GM21360 (cell line): ENCODE data around the gene IRF2BP1.
"Not testable (repeated sequence)": the region's sequence is repeated elsewhere in the genome, so short reads cannot be mapped to it uniquely, and the experiment has no call there.

Experiments used
- ATAC-seq: cut with Tn5 transposase; IDR thresholded peaks from one replicate; pipeline ENCODE4 v1.9.1; 2021; ENCODE audit warnings: mild to moderate bottlenecking, moderate library complexity; ENCODE audit not compliant: unreplicated experiment

The IRF2BP1 gene

GRCh38 chr19:45882652-45883585 is 3.0 kb downstream of the IRF2BP1 start:
- ATAC-seq, result no peak

DNA sequence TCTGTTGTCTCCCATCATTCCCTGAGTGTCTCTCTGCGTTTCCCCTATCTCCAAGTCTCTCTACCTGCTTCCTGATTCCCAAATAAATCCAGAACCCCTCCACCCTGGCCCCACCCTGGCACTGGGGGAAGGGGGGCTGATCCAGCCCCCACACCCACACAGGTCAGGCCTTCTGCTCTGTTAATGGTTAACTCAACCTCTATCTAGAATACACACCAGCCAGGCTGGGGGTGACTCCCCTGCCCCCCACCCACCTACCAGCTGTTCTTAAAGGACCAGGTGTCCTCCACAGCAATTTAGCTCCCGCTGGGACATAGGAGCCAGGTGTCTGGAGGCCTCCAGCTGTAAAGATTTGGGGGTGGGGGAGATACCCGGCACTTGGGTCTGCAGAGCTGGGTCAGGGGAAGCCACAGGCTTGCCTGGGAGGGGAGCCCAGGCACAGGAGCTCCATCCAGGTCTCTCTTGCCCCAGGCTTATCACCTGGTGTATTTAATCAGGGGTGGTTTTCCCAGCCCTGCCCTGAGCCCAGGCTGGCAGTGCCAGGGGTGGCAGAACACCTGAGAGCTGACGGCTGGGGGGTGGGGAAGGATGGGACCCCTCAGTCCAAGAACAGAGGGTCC is 3.9 kb downstream of the IRF2BP1 start:
- ATAC-seq, result no peak

- ATAC-seq, result no peak
Observed at GRCh38 chr19:45881082-45881908, 4.6 kb downstream of the IRF2BP1 start.

DNA sequence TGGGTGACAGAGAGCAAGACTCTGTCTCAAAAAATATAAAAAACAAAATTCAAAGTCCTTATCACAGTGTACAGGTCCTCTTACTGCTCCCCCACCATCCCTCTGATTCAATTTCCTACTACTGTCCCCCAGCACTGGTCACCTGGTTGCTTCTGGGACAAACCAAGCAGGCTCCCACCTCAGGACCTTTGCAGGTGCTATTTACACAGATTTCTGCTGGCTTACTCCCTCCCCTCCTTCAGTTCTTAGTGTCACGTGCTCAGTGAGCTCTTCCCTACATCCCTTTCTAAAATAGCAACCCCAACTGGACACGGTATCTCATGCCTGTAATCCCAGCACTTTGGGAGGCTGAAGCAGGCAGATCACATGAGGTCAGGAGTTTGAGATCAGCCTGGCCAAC is 6.0 kb downstream of the IRF2BP1 start:
- no peak for ATAC-seq

DNA sequence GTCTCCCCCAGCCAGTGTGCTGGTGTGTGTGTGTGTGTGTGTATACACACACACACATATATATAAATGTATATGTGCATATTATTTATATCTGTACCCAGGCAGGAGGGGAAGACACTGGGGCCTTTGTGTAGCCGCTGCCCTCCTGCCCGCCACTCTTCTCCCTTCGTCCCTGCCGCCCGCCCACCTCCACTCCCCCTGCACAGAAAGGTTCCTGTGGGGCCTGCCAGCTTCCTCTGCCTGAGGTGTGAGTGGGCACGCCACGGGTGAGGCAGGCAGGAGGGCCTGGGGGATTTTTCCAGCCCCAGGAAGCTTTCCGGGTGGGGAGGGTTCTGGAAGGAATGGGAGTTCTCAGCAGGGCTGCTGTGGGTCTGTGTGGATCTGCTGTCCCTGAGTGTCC is 6.9 kb downstream of the IRF2BP1 start:
- no peak for ATAC-seq

- no peak for ATAC-seq
Observed at GRCh38 chr19:45878043-45878794, 7.7 kb downstream of the IRF2BP1 start.

DNA sequence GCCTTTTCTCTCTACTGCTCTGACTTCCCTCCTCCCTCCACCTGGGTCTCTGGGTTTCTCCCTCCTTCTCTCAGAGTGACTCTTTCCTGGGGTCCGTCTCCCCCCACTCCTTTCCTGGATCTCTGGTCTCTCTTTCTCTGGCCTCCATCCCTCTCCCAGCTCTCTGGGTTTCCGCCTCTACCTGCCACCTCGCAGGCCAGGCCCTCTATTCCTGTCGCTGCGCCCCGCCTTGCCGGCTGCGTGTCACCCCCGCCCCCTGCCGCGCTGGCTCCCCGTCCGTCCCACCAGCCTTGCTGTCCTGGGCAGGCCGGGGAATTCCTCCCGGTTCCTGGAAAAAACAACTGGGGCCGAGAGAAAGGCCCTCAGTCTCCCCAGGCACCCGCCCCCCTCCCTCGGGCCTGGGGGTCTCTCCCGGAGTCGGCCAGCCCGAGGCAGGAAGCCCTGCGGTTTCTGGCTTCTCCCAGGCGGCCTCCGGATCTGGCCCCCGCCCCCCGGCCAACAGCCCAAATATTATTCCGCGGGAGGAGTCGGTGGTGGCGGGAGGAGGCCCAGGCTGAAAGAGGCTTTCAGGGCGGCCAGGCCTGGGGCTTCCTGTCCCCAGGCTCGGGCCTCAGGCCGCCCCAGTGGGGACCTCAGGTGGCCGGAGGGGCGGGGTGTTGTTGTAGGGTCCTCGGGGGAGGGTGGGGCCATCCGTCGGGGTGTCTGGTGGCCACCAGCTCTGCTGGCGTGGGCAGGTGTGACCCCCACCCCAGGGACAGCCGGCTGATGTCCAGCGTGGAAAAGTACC is 9.3 kb downstream of the IRF2BP1 start:
- no peak for ATAC-seq

DNA sequence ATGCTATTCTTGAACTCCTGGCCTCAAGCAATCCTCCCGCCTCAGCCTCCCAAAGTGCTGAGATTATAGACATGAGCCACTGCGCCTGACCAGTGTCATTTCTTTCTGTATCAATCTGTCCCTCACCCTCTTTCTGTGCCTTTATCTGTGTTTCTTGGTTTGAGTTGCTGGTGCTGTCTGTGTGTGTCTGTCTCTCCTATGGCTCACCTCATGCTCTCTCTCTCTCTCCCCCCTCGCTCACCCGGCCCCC is 9.9 kb downstream of the IRF2BP1 start:
- ATAC-seq, result no peak

DNA sequence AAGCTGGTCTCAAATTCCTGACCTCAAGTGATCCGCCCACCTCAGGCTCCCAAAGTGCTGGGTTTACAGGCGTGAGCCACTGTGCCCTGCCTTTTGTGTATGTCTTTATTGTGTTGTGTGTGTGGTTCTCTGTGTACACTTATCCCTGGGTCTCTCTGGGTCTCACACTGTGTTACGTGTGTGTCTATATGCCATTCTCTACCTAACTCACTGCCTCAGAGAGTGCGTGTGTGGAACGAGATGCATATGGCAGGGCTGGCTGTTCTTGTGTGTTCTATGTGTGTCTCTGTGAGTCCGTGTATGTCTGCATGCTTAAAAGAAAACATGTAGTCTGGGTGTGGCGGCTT is 11.3 kb downstream of the IRF2BP1 start:
- ATAC-seq, result no peak

- no peak for ATAC-seq
Observed at GRCh38 chr19:45873219-45873772, 12.6 kb downstream of the IRF2BP1 start.

DNA sequence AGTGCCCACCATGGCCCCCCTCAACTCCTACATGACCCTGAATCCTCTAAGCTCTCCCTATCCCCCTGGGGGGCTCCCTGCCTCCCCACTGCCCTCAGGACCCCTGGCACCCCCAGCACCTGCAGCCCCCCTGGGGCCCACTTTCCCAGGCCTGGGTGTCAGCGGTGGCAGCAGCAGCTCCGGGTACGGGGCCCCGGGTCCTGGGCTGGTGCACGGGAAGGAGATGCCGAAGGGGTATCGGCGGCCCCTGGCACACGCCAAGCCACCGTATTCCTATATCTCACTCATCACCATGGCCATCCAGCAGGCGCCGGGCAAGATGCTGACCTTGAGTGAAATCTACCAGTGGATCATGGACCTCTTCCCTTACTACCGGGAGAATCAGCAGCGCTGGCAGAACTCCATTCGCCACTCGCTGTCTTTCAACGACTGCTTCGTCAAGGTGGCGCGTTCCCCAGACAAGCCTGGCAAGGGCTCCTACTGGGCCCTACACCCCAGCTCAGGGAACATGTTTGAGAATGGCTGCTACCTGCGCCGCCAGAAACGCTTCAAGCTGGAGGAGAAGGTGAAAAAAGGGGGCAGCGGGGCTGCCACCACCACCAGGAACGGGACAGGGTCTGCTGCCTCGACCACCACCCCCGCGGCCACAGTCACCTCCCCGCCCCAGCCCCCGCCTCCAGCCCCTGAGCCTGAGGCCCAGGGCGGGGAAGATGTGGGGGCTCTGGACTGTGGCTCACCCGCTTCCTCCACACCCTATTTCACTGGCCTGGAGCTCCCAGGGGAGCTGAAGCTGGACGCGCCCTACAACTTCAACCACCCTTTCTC is 13.6 kb downstream of the IRF2BP1 start:
- no peak for ATAC-seq

DNA sequence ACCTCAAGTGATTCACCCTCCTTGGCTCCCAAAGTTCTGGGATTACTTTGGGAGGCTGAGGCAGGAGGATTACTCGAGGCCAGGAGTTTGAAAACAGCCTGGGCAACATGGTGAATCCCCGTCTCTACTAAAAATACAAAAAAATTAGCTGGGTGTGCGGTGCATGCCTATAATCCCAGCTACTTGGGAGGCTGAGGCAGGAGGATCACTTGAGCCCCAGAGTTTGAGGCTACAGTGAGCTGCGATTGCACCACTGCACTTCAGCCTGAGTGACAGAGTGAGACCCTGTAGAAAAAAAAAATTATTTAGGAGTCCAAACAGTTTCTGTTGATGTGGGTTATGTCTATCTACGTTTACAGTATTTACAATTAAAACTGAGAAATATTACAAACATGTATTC is 15.1 kb downstream of the IRF2BP1 start:
- no peak for ATAC-seq

GRCh38 chr19:45867241-45867640 is 18.7 kb downstream of the IRF2BP1 start:
- ATAC-seq, result not testable (repeated sequence)

- no peak for ATAC-seq
Observed at GRCh38 chr19:45866400-45867176, 19.4 kb downstream of the IRF2BP1 start.

DNA sequence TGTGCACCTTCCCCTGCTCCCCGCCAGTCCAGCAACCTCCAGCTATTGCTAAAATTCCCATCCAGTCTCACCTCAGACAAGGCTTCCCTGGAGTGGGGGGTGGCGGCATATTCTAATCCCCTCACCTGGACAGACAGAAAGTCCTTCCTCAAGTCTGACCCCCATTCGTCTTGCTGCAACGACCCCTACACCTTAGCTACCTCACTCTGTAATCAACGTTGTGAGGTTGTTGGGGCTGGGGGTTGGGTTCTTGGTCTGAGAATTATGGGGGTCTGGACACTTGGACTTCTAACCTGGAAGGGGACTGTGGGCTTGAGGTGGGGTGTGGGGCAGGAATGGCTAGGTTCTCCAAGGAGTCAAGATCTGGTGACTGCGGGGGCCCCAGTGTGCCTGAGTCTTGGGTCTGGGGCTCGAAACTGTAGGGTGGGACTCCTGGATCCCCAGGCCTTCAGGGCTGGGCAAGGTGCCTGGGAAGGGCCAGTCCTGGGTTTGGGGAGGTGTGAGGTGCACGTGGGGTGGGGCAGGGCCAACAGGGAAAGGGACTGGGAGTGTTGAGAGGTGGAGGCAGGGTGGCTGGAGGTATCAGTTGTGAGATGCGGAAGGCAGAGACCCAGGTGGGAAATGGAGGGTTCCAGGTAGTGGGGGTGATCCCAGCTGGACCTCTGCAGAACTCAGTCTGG is 20.5 kb downstream of the IRF2BP1 start:
- no peak for ATAC-seq

DNA sequence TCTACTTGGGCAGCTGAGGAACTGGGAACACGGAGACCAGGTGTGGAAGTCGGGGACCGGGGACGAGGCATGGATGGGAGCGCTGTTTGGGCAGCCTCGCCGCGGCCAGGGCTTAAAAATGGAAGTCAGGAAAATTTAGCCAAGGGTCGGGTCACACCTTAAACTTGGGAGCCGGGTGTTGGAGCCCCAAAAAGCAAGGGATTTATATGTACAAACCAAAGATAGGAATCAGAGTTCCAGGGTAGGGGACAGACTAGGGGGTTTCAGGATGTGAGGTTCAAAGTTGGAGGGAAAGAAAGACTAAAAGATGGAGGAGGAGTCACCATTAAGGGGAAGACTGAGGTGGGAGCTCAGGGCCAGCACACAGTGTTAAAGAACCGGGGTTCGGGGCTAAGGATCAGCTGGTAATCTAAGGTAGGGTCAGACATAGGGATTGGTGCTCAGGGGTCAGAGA is 21.3 kb downstream of the IRF2BP1 start:
- no peak for ATAC-seq

GRCh38 chr19:45863840-45864628 is 21.9 kb downstream of the IRF2BP1 start, which contains the start of gene FOXA3:
FOXA3 (plus strand) TSS chr19:45864326; CDS start chr19:45864457, 131 bp downstream.
- no peak for ATAC-seq
